H7 (cell line): ENCODE results near the gene GAS6. TPM values are rescaled to one million over a fixed set of nuclear protein-coding genes. Genes with fewer than 3 reads are reported as not detected.

Experiments
- DNase-seq: peaks from one replicate; pipeline ENCODE4 v3.0.0; 2012
- H3K27me3 ChIP-seq: 2 replicates; pipeline ENCODE4 v1.6.0; 2011; ENCODE audit warnings: mild to moderate bottlenecking, low read length; ENCODE audit not compliant: control insufficient read depth, insufficient read depth
- H3K36me3 ChIP-seq: replicated peaks from 2 replicates; pipeline ENCODE4 v1.5.1; 2011; ENCODE audit warnings: low read length; ENCODE audit not compliant: control insufficient read depth, insufficient read depth
- H3K4me3 ChIP-seq: 2 replicates; pipeline ENCODE4 v1.5.1; 2011; ENCODE audit warnings: low read depth, mild to moderate bottlenecking, control low read depth, low read length, moderate library complexity; ENCODE audit not compliant: insufficient read depth
- total RNA-seq: library from RNA; depleted of rRNA; stranded (reverse); fragments of >200 nt; shearing (Covaris generic); gene quantifications from 2 replicates; pipeline ENCODE4 v1.2.3, GENCODE V29; 2014; rRNA removed

Gene GAS6
- total RNA-seq, 1 experiment from 2014 or later = 15.1 TPM

DNA sequence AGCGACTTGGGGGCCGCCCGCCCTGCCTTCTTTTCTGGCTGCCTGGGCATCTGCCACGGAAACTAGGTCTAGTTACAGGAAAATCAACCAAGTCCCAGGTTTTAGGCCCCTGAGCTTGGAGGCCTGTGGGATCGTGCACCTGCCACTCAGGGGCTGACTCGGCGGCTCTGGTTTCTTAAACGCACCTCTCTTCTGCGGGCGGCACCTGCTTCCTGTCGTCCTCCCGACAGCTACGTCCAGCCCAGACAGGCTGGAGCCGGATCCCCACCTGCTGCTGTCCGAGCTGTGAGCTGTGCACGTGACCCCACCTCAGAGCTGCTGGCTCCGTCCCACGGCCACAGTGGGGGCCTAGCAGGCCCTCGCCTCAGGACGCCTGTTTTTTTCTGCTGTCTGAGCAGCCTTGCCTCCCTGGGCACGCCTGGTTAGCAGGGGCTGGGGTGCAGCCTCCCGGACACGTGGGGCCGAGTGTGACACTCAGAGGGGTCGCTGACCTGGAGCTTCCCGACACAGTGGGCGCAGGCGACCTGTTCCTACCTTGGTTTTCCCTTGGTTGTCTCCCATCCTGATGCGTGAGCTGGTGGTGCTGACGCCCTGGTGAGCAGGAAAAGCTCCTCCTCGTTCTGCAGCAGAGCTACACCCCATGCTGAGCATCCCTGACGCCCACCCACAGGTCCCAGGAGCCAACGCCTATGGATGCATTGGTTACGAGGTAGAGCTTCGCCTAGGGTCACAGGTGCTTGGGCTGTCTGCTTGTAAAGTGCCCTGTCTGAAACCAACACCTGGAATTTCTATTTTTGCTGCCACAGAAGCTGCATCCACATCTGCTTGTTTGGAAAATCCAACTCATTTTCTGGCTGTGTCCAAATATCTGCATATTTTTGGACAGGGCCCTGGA, 87.4 kb downstream of the GAS6 start:
- DNase-seq = peak; percentile 61
- Histone ChIP-seq H3K27me3 (no peaks in the 10 kb centered on the region; the same call in 1 of the 2 replicates), H3K36me3 (no peaks in the 10 kb centered on the region), H3K4me3 (no peak overlapping the region)

DNA sequence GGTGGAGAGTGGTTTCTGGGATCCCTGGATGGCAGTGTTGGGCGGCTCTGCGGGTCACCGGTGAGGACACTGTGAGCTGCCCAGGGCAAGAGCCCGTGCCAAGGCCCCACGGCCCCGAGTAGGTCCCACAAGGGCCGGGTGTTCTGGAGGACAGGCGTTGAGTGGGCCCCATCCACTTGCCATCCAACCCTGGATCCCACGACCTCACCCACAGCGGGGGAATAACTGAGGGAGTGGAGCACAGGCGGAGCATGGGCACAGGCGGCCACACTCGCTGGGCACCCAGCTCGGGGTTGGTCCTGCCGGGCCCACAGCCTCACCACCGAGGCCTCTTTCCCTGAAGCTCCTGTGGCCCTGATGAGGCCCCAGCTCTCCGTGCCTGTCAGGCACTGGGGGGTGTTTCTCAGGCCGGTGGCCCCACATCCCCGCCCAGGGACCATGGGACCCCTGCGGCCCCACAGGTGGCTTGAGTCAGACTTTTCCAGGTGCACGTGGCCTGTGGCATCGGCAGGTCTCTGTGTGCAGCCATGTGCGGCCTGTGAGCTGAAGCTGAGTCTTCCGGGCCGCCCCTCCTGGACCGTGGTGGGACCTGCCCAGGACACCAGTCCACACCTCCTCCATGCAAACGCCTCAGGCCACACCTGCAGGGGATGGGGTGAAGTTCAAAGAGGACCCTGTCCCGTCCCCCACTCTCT, 88.3 kb downstream of the GAS6 start:
- DNase-seq = no peak
- Histone ChIP-seq H3K36me3 (no peaks in the 10 kb centered on the region), H3K4me3 (no peak overlapping the region), H3K27me3 (no peaks in the 10 kb centered on the region; the same call in 1 of the 2 replicates)

DNA sequence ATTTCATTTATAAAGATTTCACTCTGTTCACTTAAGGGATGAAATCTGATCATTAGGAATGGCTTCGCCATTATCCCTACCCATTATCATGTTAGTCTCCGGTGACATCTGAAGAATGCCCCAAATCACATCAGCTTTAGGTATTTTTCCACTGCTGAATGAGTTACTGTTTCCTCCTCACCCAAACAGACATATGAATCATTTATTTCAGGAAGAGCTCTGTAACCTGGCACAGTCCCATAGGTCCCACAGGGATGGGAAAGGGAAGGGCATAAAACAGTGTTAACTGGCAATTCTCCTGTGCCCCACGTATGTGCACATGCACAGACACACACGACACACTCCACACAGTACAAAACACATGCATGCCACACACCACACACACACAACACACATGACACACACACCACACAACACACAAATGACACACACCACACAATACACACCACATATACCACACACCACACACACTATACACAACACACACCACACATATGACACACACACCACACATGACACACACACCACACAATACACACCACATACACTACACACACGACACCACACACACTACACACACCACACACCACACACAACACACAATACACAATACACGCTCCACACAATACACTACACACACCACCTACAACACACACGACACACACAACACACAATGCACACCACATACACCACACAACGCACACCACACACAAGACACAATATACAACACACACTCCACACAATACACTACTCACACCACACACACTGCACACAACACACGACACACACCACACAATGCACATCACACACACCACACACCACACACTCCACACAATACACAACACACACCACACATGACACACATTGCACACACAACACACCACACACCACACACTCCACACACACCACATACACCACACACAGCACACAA, 89.4 kb downstream of the GAS6 start:
- no peaks in the 10 kb centered on the region for H3K36me3 ChIP-seq
- no peak for DNase-seq
- H3K4me3 ChIP-seq = no peak overlapping the region
- no peaks in the 10 kb centered on the region; the same call in 1 of the 2 replicates for H3K27me3 ChIP-seq

DNA sequence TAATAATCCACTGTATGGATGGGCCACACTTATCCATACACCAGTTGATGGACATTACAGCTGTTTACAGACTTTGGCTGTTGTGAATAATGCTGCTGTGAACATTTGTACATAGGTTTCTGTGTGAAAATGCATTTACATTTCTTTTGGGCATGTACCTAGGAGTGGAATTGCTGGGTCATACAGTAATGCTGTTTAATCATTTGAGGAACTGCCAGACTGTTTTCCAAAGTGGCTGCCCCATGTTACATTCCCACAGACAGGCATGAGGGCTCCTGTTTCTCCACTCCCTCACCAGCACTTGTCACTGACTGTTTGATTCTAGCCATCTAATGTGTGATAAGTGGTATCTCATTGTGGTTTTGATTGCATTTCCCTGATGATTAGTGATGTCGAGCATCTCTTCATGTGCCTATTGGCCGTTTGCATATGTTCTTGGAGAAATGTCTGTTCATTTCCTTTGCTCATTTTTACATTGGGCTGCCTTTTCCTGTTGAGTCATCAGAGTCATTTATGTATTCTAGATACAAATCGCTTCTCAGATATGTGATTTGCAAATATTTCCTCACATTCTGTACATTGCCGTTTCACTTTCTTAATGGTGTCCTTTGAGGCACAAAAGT, 92.1 kb downstream of the GAS6 start:
- no peaks in the 10 kb centered on the region for H3K36me3 ChIP-seq
- H3K4me3 ChIP-seq = no peak overlapping the region
- H3K27me3 ChIP-seq = no peaks in the 10 kb centered on the region
- DNase-seq = no peak

DNA sequence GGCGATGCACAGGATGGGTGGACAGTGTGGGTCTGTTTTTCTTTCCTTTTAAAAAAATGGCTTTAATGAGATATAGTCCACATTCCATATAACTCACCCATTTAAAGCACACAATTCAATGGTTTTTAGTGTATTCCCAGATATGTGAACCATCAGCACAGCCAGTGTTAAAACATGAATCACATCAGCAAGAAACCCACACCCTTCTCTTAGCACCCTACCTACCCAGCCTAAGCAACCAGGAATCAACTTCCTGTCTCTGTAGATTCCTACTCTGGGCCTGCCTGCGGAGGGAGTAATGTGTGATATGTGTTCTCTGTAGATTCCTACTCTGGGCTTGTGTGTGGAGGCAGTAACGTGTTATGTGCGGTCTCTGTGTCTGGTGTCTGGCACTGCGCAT, 92.9 kb downstream of the GAS6 start:
- no peak overlapping the region for H3K4me3 ChIP-seq
- no peak for DNase-seq
- no peaks in the 10 kb centered on the region for H3K36me3 ChIP-seq
- no peaks in the 10 kb centered on the region for H3K27me3 ChIP-seq

Other genes starting within 250 kb of the GAS6 start
- 0.48 TPM in 1 of 2 replicates, not detected in the other for gene ATP4B, start 205.9 kb downstream of the GAS6 start, total RNA-seq
- 0.14 and 0.33 TPM in 2 replicates for gene GRK1, start 196.9 kb downstream of the GAS6 start, total RNA-seq
- gene TMEM255B, start 104.8 kb downstream of the GAS6 start, total RNA-seq = 0.70 and 2.7 TPM in 2 replicates
- not detected in 2 replicates for gene C13orf46, start 110.0 kb upstream of the GAS6 start, total RNA-seq